HepG2 (cell line): ENCODE data around the gene HLA-DMB. TPM values are rescaled to one million over a fixed set of nuclear protein-coding genes. Genes with fewer than 3 reads are reported as not detected.
A peak's percentile ranks its signal among the peaks of the same experiment; 100 is the strongest.

Experiments used
- CCDC6 ChIP-seq: sonication (generic); formaldehyde crosslinking; IDR thresholded peaks from 2 replicates; pipeline ENCODE4 v1.8.1; 2022; ENCODE audit warnings: mild to moderate bottlenecking, missing genetic modification reagents, moderate library complexity
- CEBPG ChIP-seq: IDR thresholded peaks from 2 replicates; pipeline ENCODE4 v1.6.1; 2016
- GMEB1 ChIP-seq: sonication (generic); formaldehyde crosslinking; IDR thresholded peaks from 2 replicates; pipeline ENCODE4 v1.5.1; 2020; ENCODE audit warnings: missing genetic modification reagents, mild to moderate bottlenecking, borderline replicate concordance
- HNRNPUL1 ChIP-seq: fragments of 200-400 bp; formaldehyde crosslinking; IDR thresholded peaks from 2 replicates; pipeline ENCODE4 v1.6.1; 2017; ENCODE audit warnings: low read depth, mild to moderate bottlenecking, low read length, moderate library complexity
- HOXA9 ChIP-seq: sonication (generic); formaldehyde crosslinking; IDR thresholded peaks from 2 replicates; pipeline ENCODE4 v1.8.1; 2022; ENCODE audit warnings: missing genetic modification reagents, mild to moderate bottlenecking, moderate library complexity, borderline replicate concordance
- KLF16 ChIP-seq, 2 experiments: sonication (generic) in 1 of 2; formaldehyde crosslinking in 1 of 2; IDR thresholded peaks; 2 replicates each; pipeline versions ENCODE4 v1.6.1 to v1.8.0; 2016 to 2023; ENCODE audit warnings: missing genetic modification reagents in 2 of 2, missing compliant biosample characterization in 1 of 2
- MED13 ChIP-seq: sonication (generic); formaldehyde crosslinking; IDR thresholded peaks from 2 replicates; pipeline ENCODE4 v1.5.0; 2020; ENCODE audit warnings: missing genetic modification reagents
- MLLT10 ChIP-seq: sonication (generic); formaldehyde crosslinking; IDR thresholded peaks from 2 replicates; pipeline ENCODE4 v1.4.0; 2020; ENCODE audit warnings: missing genetic modification reagents
- NBN ChIP-seq: fragments of 450-650 bp; conservative IDR thresholded peaks from 2 replicates; pipeline ENCODE4 v1.6.1; 2017
- PAXIP1 ChIP-seq: sonication (generic); formaldehyde crosslinking; conservative IDR thresholded peaks from 2 replicates; pipeline ENCODE4 v1.4.0; 2020; ENCODE audit warnings: mild to moderate bottlenecking, missing genetic modification reagents, moderate library complexity
- POLR2A ChIP-seq, 2 experiments: IDR thresholded peaks; 2 replicates each; pipeline ENCODE4 v1.6.1; 2011; ENCODE audit warnings: low read depth in 2 of 2, low read length in 2 of 2, mild to moderate bottlenecking in 1 of 2, moderate library complexity in 1 of 2; ENCODE audit not compliant: insufficient read depth in 1 of 2
- REST ChIP-seq, 2 experiments: IDR thresholded peaks; 2 replicates each; pipeline ENCODE4 v1.6.1; 2011 to 2012; ENCODE audit warnings: low read length in 2 of 2, borderline replicate concordance in 1 of 2, low read depth in 1 of 2, mild to moderate bottlenecking in 1 of 2, moderate library complexity in 1 of 2
- SUZ12 ChIP-seq: fragments of 150-350 bp; IDR thresholded peaks from 2 replicates; pipeline ENCODE4 v1.6.1; 2014; ENCODE audit warnings: low read depth, low read length
- ZNF326 ChIP-seq: sonication (generic); formaldehyde crosslinking; IDR thresholded peaks from 2 replicates; pipeline ENCODE4 v1.4.0; 2020; ENCODE audit warnings: missing genetic modification reagents, borderline replicate concordance
- ZNF337 ChIP-seq: sonication (generic); formaldehyde crosslinking; IDR thresholded peaks from 2 replicates; pipeline ENCODE4 v1.5.1; 2020; ENCODE audit warnings: missing genetic modification reagents, low read depth, mild to moderate bottlenecking, borderline replicate concordance
- ZNF33A ChIP-seq: sonication (generic); formaldehyde crosslinking; IDR thresholded peaks from 2 replicates; pipeline ENCODE4 v1.5.1; 2020; ENCODE audit warnings: missing genetic modification reagents, mild to moderate bottlenecking, moderate library complexity, borderline replicate concordance
- ZNF460 ChIP-seq: sonication (generic); formaldehyde crosslinking; IDR thresholded peaks from 2 replicates; pipeline ENCODE4 v1.5.1; 2020; ENCODE audit warnings: missing genetic modification reagents, mild to moderate bottlenecking, borderline replicate concordance
- ZNF569 ChIP-seq: sonication (generic); formaldehyde crosslinking; IDR thresholded peaks from 2 replicates; pipeline ENCODE4 v1.5.0; 2020; ENCODE audit warnings: mild to moderate bottlenecking, missing genetic modification reagents, moderate library complexity, borderline replicate concordance
- ZSCAN22 ChIP-seq: sonication (generic); formaldehyde crosslinking; IDR thresholded peaks from 2 replicates; pipeline ENCODE4 v1.4.0; 2020; ENCODE audit warnings: mild to moderate bottlenecking, missing genetic modification reagents
- ZSCAN25 ChIP-seq: sonication (generic); formaldehyde crosslinking; IDR thresholded peaks from 2 replicates; pipeline ENCODE4 v1.8.0; 2022; ENCODE audit warnings: mild to moderate bottlenecking, missing genetic modification reagents
- ZSCAN9 ChIP-seq: IDR thresholded peaks from 2 replicates; pipeline ENCODE4 v1.6.1; 2016; ENCODE audit warnings: borderline replicate concordance
- polyA plus RNA-seq, 8 experiments: library from polyadenylated mRNA; depleted of rRNA in 3 of 8; stranded (reverse) in 7 of 8; unstranded in 1 of 8; fragments of >200 nt; fragmentation: Illumina TruSeq in 4 of 8; extraction: Trizol in 4 of 8; gene quantifications; 2 replicates each; pipeline versions ENCODE4 v1.2.1 to v1.2.3, GENCODE V29; 2011 to 2016; ENCODE audit warnings: low read depth in 4 of 8, missing spikeins in 1 of 8, mixed read lengths in 1 of 8; ENCODE audit not compliant: insufficient read depth in 1 of 8
- total RNA-seq, 5 experiments: library from RNA; depleted of rRNA; stranded (reverse); fragments of >200 nt; fragmentation: Illumina TruSeq; extraction: Trizol; gene quantifications; 2 replicates each; pipeline ENCODE4 v1.2.3, GENCODE V29; 2016; ENCODE audit warnings: low read depth in 1 of 5

The HLA-DMB gene
- total and polyA plus RNA-seq, 2 of the 13 experiments (the other 11 are each of a cell fraction or from before 2014, with no cell fraction given): not detected

- TF ChIP-seq ZSCAN22 (CRISPR knock-in tag) (no peak), ZNF569 (CRISPR knock-in tag) (no peak), GMEB1 (CRISPR knock-in tag) (no peak; the same call in 1 of the 2 replicates), CEBPG (CRISPR knock-in tag) (no peak), HOXA9 (no peak), NBN (no peak), MED13 (CRISPR knock-in tag) (no peak), ZSCAN25 (CRISPR knock-in tag) (no peak), SUZ12 (no peak), MLLT10 (no peak), POLR2A (IDR thresholded peaks at IDR 0.05; ENCODE audit: insufficient read depth in 1 of 2, low read depth in 2 of 2, low read length in 2 of 2) (peak in 1 of 2 experiments; percentile 91; a peak in 2 of 4 replicates), ZNF337 (no peak), ZNF326 (no peak), REST (IDR thresholded peaks at IDR 0.05; ENCODE audit: borderline replicate concordance in 1 of 2, low read depth in 1 of 2, low read length in 2 of 2) (no peak), ZSCAN9 (CRISPR knock-in tag) (no peak; the same call in 1 of the 2 replicates), PAXIP1 (CRISPR knock-in tag) (no peak), CCDC6 (CRISPR knock-in tag) (no peak; the same call in 1 of the 2 replicates), HNRNPUL1 (no peak), ZNF460 (no peak), ZNF33A (CRISPR knock-in tag) (no peak), KLF16 (CRISPR knock-in tag; IDR thresholded peaks at IDR 0.05) (peak in 1 of 2 experiments; percentile 15; a peak in 1 of 4 replicates)
Measured at GRCh38 chr6:32968867-32969684, 28.2 kb upstream of the HLA-DMB start (continued).
